ENCODE results near the gene MGRN1. TPM values are rescaled to one million over a fixed set of nuclear protein-coding genes. Genes with fewer than 3 reads are reported as not detected.
"Not testable (repeated sequence)": the region's sequence is repeated elsewhere in the genome, so short reads cannot be mapped to it uniquely, and the experiment has no call there.

Gene MGRN1
- total RNA-seq, 4 donors from 2014 or later = 37.5 to 59.1 (median 42.7) TPM

- TF ChIP-seq EP300 (IDR thresholded peaks at IDR 0.05) (no peak), CTCF (IDR thresholded peaks at IDR 0.05) (peak in 1 of 5 experiments; percentile 2)
- peak overlapping the region in 3 of 4 donors; percentile 71 to 94 (median 85) for H3K27ac ChIP-seq
Measured at GRCh38 chr16:4734730-4735535, 110.3 kb downstream of the MGRN1 start.

GRCh38 chr16:4736546-4736945 is 111.9 kb downstream of the MGRN1 start:
- H3K9me3 ChIP-seq = no peaks in the 10 kb centered on the region
- peaks cover 0 to 18% (median 7%) of the 10 kb centered on the region in 4 donors for H3K4me1 ChIP-seq
- H3K27ac ChIP-seq = no peak overlapping the region
- TF ChIP-seq EP300 (IDR thresholded peaks at IDR 0.05) (no peak), CTCF (IDR thresholded peaks at IDR 0.05) (no peak), POLR2A (IDR thresholded peaks at IDR 0.05) (no peak)
- no peak overlapping the region for H3K4me3 ChIP-seq
- H3K36me3 ChIP-seq = peaks cover 0 to 1% (median 0%) of the 10 kb centered on the region in 3 donors
- WGBS, 2 donors = 86 to 89% methylated on average over 4 of the region's 4 CpGs
- no peaks in the 10 kb centered on the region for H3K27me3 ChIP-seq
- DNase-seq (ENCODE audit: low spot score in 2 of 2) = no peak

More at GRCh38 chr16:4734730-4735535, 110.3 kb downstream of the MGRN1 start:
- H3K9me3 ChIP-seq = no peaks in the 10 kb centered on the region
- peak overlapping the region; percentile 81 to 99 (median 93) for H3K4me3 ChIP-seq
- WGBS, 2 donors = 1 to 7% methylated on average over 33 to 38 of the region's 38 CpGs
- DNase-seq (ENCODE audit: low spot score in 2 of 2) = peak; percentile 79 to 88
- H3K36me3 ChIP-seq = peaks cover 0 to 15% (median 0%) of the 10 kb centered on the region in 3 donors
- no peaks in the 10 kb centered on the region for H3K27me3 ChIP-seq
- H3K4me1 ChIP-seq = peaks cover 0 to 18% (median 7%) of the 10 kb centered on the region in 4 donors

- no peak for DNase-seq (ENCODE audit: low spot score in 2 of 2)
- Histone ChIP-seq H3K4me3 (no peak overlapping the region), H3K36me3 (no peaks in the 10 kb centered on the region), H3K27ac (no peak overlapping the region), H3K4me1 (peaks cover 0 to 18% (median 7%) of the 10 kb centered on the region in 4 donors), H3K9me3 (no peaks in the 10 kb centered on the region), H3K27me3 (no peaks in the 10 kb centered on the region)
- whole genome bisulfite sequencing, 2 donors = 68 to 72% methylated on average over 15 of the region's 15 CpGs
- TF ChIP-seq CTCF (IDR thresholded peaks at IDR 0.05) (no peak), EP300 (IDR thresholded peaks at IDR 0.05) (no peak), POLR2A (IDR thresholded peaks at IDR 0.05) (no peak)
Measured at GRCh38 chr16:4737545-4737944, 112.9 kb downstream of the MGRN1 start.

GRCh38 chr16:4738370-4738769 is 113.7 kb downstream of the MGRN1 start:
- H3K36me3 ChIP-seq; H3K27ac ChIP-seq; H3K27me3 ChIP-seq; H3K4me3 ChIP-seq; H3K9me3 ChIP-seq; DNase-seq (ENCODE audit: low spot score in 2 of 2): not testable (repeated sequence)
- WGBS, 2 donors = 70 to 83% methylated on average over 5 of the region's 5 CpGs
- peaks cover 0 to 17% (median 9%) of the 10 kb centered on the region in 4 donors for H3K4me1 ChIP-seq

Small RNA genes within 50 kb of the gene (small RNA-seq; reads per million reads assigned to genes)
- gene MIR6769A (not detected), gene RN7SL850P (not detected)

Other genes starting within 250 kb of the MGRN1 start
- gene CORO7, start 208.2 kb upstream of the MGRN1 start, total RNA-seq = 10 to 100 TPM; 27.8 to 77.4 (median 52.1) TPM
- 10 to 100 TPM; 37.6 to 53.0 (median 49.2) TPM for gene DNAJA3, start 199.0 kb upstream of the MGRN1 start, total RNA-seq
- gene NMRAL1, start 150.2 kb upstream of the MGRN1 start, total RNA-seq = 10 to 100 TPM; 55.5 to 61.8 (median 57.7) TPM
- 10 to 100 TPM; 55.7 to 75.6 (median 63.1) TPM for gene HMOX2, start 148.4 kb upstream of the MGRN1 start, total RNA-seq
- 10 to 100 TPM; 16.2 to 40.2 (median 24.0) TPM for gene CDIP1, start 86.1 kb upstream of the MGRN1 start, total RNA-seq
- under 1 TPM in 2 of 4 donors, not detected in 2; 0.20 to 0.21 TPM for gene C16orf96, start 68.5 kb upstream of the MGRN1 start, total RNA-seq
- 10 to 100 TPM in 2 of 4 donors, 1 to 10 TPM in 2; 6.5 to 22.8 (median 9.8) TPM for gene UBALD1, start 9.9 kb upstream of the MGRN1 start, total RNA-seq
- 10 to 100 TPM; 30.3 to 63.7 (median 48.5) TPM for gene NUDT16L1, start 68.7 kb downstream of the MGRN1 start, total RNA-seq
- 10 to 100 TPM; 29.3 to 58.8 (median 51.8) TPM for gene ANKS3, start 109.4 kb downstream of the MGRN1 start, total RNA-seq
- 10 to 100 TPM in 1 of 4 donors, 1 to 10 TPM in 1, under 1 TPM in 2; 0.21 to 15.3 (median 0.74) TPM for gene DNAAF8, start 109.7 kb downstream of the MGRN1 start, total RNA-seq
- gene ZNF500, start 142.3 kb downstream of the MGRN1 start, total RNA-seq = 10 to 100 TPM; 20.3 to 43.2 (median 34.4) TPM
- not detected for gene SEPTIN12, start 163.5 kb downstream of the MGRN1 start, total RNA-seq
- not detected for gene SMIM22, start 170.5 kb downstream of the MGRN1 start, total RNA-seq
- gene ROGDI, start 177.8 kb downstream of the MGRN1 start, total RNA-seq = 10 to 100 TPM; 10.5 to 28.5 (median 16.8) TPM
- gene GLYR1, start 222.5 kb downstream of the MGRN1 start, total RNA-seq = 10 to 100 TPM; 42.0 to 59.4 (median 50.9) TPM
- 10 to 100 TPM; 24.5 to 47.4 (median 29.2) TPM for gene UBN1, start 222.7 kb downstream of the MGRN1 start, total RNA-seq